Stimulated activated CD8-positive, alpha-beta memory T cell treated with anti-CD3 and anti-CD28 coated beads, Interleukin-7, amount 100 ng/mL, for 48 hours (primary cell): ENCODE measurements around the gene GRXCR1.
A peak's percentile ranks its signal among the peaks of the same experiment; 100 is the strongest.

ENCODE experiments used
- DNase-seq, 2 donors: peaks; one replicate each; pipeline ENCODE4 v3.0.0-alpha.2; 2020; ENCODE audit warnings: low read depth in 1 of 2; ENCODE audit errors: extremely low read depth in 1 of 2

GRXCR1 gene

GRCh38 chr4:42892413-42892812, at the start of gene GRXCR1:
Gene GRXCR1, plus strand, starts transcription at chr4:42892713. Its CDS starts 554 bp downstream, at chr4:42893267.
- no peak for DNase-seq

- no peak for DNase-seq
These were observed 48.8 kb upstream of the GRXCR1 start for GRCh38 chr4:42843694-42844093.

GRCh38 chr4:42844422-42845070, 48.0 kb upstream of the GRXCR1 start:
- no peak for DNase-seq

GRCh38 chr4:42845586-42845985, 46.9 kb upstream of the GRXCR1 start:
- no peak for DNase-seq

- no peak for DNase-seq
These were observed 36.7 kb upstream of the GRXCR1 start for GRCh38 chr4:42855779-42856178.

- peak in 1 of 2 donors; percentile 4 for DNase-seq
These were observed 26.8 kb upstream of the GRXCR1 start for GRCh38 chr4:42865572-42866189.

- DNase-seq = no peak
These were observed 21.3 kb upstream of the GRXCR1 start for GRCh38 chr4:42871261-42871660.

- DNase-seq = no peak
These were observed 20.7 kb upstream of the GRXCR1 start for GRCh38 chr4:42871671-42872290.

GRCh38 chr4:42878863-42879262, 13.7 kb upstream of the GRXCR1 start:
- DNase-seq = no peak

- DNase-seq = no peak
These were observed 11.3 kb upstream of the GRXCR1 start for GRCh38 chr4:42881253-42881652.

GRCh38 chr4:42891644-42892043, 869 bp upstream of the GRXCR1 start:
- DNase-seq = no peak

GRCh38 chr4:42895452-42895851, 2.9 kb downstream of the GRXCR1 start:
- no peak for DNase-seq

GRCh38 chr4:42904986-42905385, 12.5 kb downstream of the GRXCR1 start:
- no peak for DNase-seq

GRCh38 chr4:42905591-42905990, 13.1 kb downstream of the GRXCR1 start:
- no peak for DNase-seq

GRCh38 chr4:42906341-42906740, 13.8 kb downstream of the GRXCR1 start:
- DNase-seq = no peak

GRCh38 chr4:42906891-42907759, 14.6 kb downstream of the GRXCR1 start:
- DNase-seq = no peak

GRCh38 chr4:42910459-42910858, 17.9 kb downstream of the GRXCR1 start:
- no peak for DNase-seq

GRCh38 chr4:42914937-42915336, 22.4 kb downstream of the GRXCR1 start:
- DNase-seq = no peak

- DNase-seq = no peak
These were observed 23.0 kb downstream of the GRXCR1 start for GRCh38 chr4:42915484-42915883.

GRCh38 chr4:42917296-42917695, 24.8 kb downstream of the GRXCR1 start:
- DNase-seq = no peak

GRCh38 chr4:42923431-42923830, 30.9 kb downstream of the GRXCR1 start:
- DNase-seq = no peak
